Activated B cell treated with CpG ODN at 0.5 μM for 24 hours (primary cell): ENCODE results near the gene U2SURP. TPM values are rescaled to one million over a fixed set of nuclear protein-coding genes. Genes with fewer than 3 reads are reported as not detected.

Experiments used
- ATAC-seq: fragments of 200-7000 bp; cut with Tn5 transposase; one replicate; pipeline ENCODE4 v1.10.0; 2021; ENCODE audit warnings: low read depth, mild to moderate bottlenecking, moderate library complexity
- CTCF ChIA-PET: fragments of 350-600 bp; sonication (Branson Sonifier 250); formaldehyde crosslinking; loops from one replicate; lab custom pipeline; 2021; ENCODE audit warnings: antibody characterized with exemption; lab: Charles Lee
- POLR2A ChIA-PET: fragments of 350-600 bp; sonication (Branson Sonifier 250); formaldehyde crosslinking; loops from one replicate; lab custom pipeline; 2021; ENCODE audit warnings: antibody characterized with exemption; lab: Charles Lee
- DNase-seq: peaks from one replicate; pipeline ENCODE4 v3.0.0; 2022
- H3K27ac Mint-ChIP-seq: one replicate; pipeline ENCODE4 v1.8.0; 2020; ENCODE audit warnings: mixed read lengths
- H3K27me3 Mint-ChIP-seq: one replicate; pipeline ENCODE4 v1.8.0; 2021; ENCODE audit warnings: mixed read lengths
- H3K36me3 Mint-ChIP-seq: one replicate; pipeline ENCODE4 v1.8.0; 2021; ENCODE audit warnings: low read depth, mixed read lengths
- H3K4me1 Mint-ChIP-seq: one replicate; pipeline ENCODE4 v1.8.0; 2021; ENCODE audit warnings: mixed read lengths
- H3K4me3 Mint-ChIP-seq: one replicate; pipeline ENCODE4 v1.8.0; 2020; ENCODE audit warnings: mild to moderate bottlenecking, mixed read lengths
- H3K9me3 Mint-ChIP-seq: one replicate; pipeline ENCODE4 v1.8.0; 2020; ENCODE audit warnings: mixed read lengths
- CTCF ChIP-seq: fragments of 200-600 bp; IDR thresholded peaks from one replicate; pipeline ENCODE4 v1.8.0; 2022; ENCODE audit warnings: antibody characterized with exemption, mild to moderate bottlenecking
- intact Hi-C: fragments of 100-400 bp; cut with micrococcal nuclease; formaldehyde crosslinking; loops from one replicate; pipeline ENCODE4 v1.15.1; 2024
- total RNA-seq: library from RNA; stranded (reverse); gene quantifications from 2 replicates; pipeline ENCODE4 v1.2.3, GENCODE V29; 2022

The U2SURP gene
- total RNA-seq: 117 and 131 TPM in 2 replicates

- Mint-ChIP-seq H3K27ac (peak within 1 kb of the TSS; percentile 98), H3K27me3 (no peaks in the 10 kb centered on the region), H3K4me3 (peak within 1 kb of the TSS; percentile 99), H3K36me3 (peaks cover 14% of the 10 kb centered on the region), H3K4me1 (peaks cover 41% of the 10 kb centered on the region), H3K9me3 (no peaks in the 10 kb centered on the region)
- ChIA-PET POLR2A (interaction anchor here (0.7 to 3.5 kb wide), 16 partner anchors 8 to 1263 kb away, joined by 3 to 47 read pairs (median 4); partner anchors contain the start of genes ATR, CHST2, DIPK2A and TRPC1), CTCF (interaction anchor here (0.7 to 2.4 kb wide), 5 partner anchors 12 to 673 kb away, joined by 3 to 13 read pairs (median 3); partner anchors contain the start of gene ATR)
- peak; percentile 93 for ATAC-seq
- no peak for TF ChIP-seq CTCF
- DNase-seq: peak; percentile 74
- intact Hi-C loops: loop anchor here (1.0 to 10.0 kb wide), 15 partner anchors 15 to 1263 kb away; partner anchors contain the start of genes ATP1B3, ATR, CHST2 and DIPK2A
Measured at GRCh38 chr3:143001369-143002082, at the start of gene U2SURP. Gene U2SURP, plus strand, starts transcription at chr3:143001570. Its CDS starts 59 bp downstream, at chr3:143001629.

- Mint-ChIP-seq H3K27ac (no peak overlapping the region), H3K9me3 (no peaks in the 10 kb centered on the region)
- POLR2A ChIA-PET: no interaction called here
Measured at GRCh38 chr3:142951794-142952193, 49.6 kb upstream of the U2SURP start.

GRCh38 chr3:142952272-142953193 is 48.8 kb upstream of the U2SURP start:
- no peak for ATAC-seq
- Mint-ChIP-seq H3K4me3 (no peak overlapping the region), H3K36me3 (no peaks in the 10 kb centered on the region), H3K9me3 (no peaks in the 10 kb centered on the region), H3K4me1 (no peaks in the 10 kb centered on the region), H3K27ac (no peak overlapping the region), H3K27me3 (peaks cover 59% of the 10 kb centered on the region)
- DNase-seq: no peak
- intact Hi-C loops: no loop called here
- ChIA-PET CTCF (no interaction called here), POLR2A (no interaction called here)
- TF ChIP-seq CTCF: no peak

More at GRCh38 chr3:142951794-142952193, 49.6 kb upstream of the U2SURP start:
- no peak for TF ChIP-seq CTCF
- DNase-seq (no peak), ATAC-seq (no peak)
- Mint-ChIP-seq H3K27me3 (peaks cover 56% of the 10 kb centered on the region), H3K4me3 (no peak overlapping the region), H3K4me1 (no peaks in the 10 kb centered on the region), H3K36me3 (no peaks in the 10 kb centered on the region)
- CTCF ChIA-PET: no interaction called here
- intact Hi-C loops: no loop called here

GRCh38 chr3:142953443-142953842 is 47.9 kb upstream of the U2SURP start:
- no peaks in the 10 kb centered on the region for H3K36me3 Mint-ChIP-seq
- no peak for ATAC-seq
- no peak overlapping the region for H3K27ac Mint-ChIP-seq
- no peaks in the 10 kb centered on the region for H3K4me1 Mint-ChIP-seq
- TF ChIP-seq CTCF: no peak
- no peak overlapping the region for H3K4me3 Mint-ChIP-seq
- DNase-seq: no peak
- intact Hi-C loops: no loop called here
- no peaks in the 10 kb centered on the region for H3K9me3 Mint-ChIP-seq
- ChIA-PET POLR2A (no interaction called here), CTCF (no interaction called here)
- peaks cover 58% of the 10 kb centered on the region for H3K27me3 Mint-ChIP-seq

- Mint-ChIP-seq H3K4me1 (peaks cover 10% of the 10 kb centered on the region), H3K36me3 (no peaks in the 10 kb centered on the region), H3K4me3 (no peak overlapping the region), H3K9me3 (no peaks in the 10 kb centered on the region), H3K27me3 (peaks cover 54% of the 10 kb centered on the region), H3K27ac (no peak overlapping the region)
- DNase-seq: no peak
- no peak for TF ChIP-seq CTCF
- intact Hi-C loops: no loop called here
- no peak for ATAC-seq
- POLR2A ChIA-PET: no interaction called here
- CTCF ChIA-PET: no interaction called here
Measured at GRCh38 chr3:142958707-142959106, 42.7 kb upstream of the U2SURP start.
